ENCODE results near the gene MCC. TPM values are rescaled to one million over a fixed set of nuclear protein-coding genes. Genes with fewer than 3 reads are reported as not detected.

Gene MCC
- total RNA-seq, 2 experiments from 2014 or later: 0.25 TPM; not detected in 1

GRCh38 chr5:113048931-113049330 lies 439.3 kb downstream of the MCC start:
- Histone ChIP-seq H3K79me2 (ENCODE audit: insufficient read depth, low read depth, low read length) (no peaks in the 10 kb centered on the region), H3K36me3 (ENCODE audit: insufficient read depth, low read length) (no peaks in the 10 kb centered on the region), H3K27ac (ENCODE audit: low read depth, low read length, poor library complexity, severe bottlenecking) (no peak overlapping the region), H3K4me1 (ENCODE audit: insufficient read depth, low read length, poor library complexity, severe bottlenecking) (peaks cover 23% of the 10 kb centered on the region), H3K4me3 (ENCODE audit: low read depth, low read length, poor library complexity, severe bottlenecking) (no peak overlapping the region), H3K9me3 (ENCODE audit: low read length) (no peaks in the 10 kb centered on the region), H3K4me2 (ENCODE audit: low read length) (0 out of 2 replicates have a peak overlapping the region, but pooled peaks have one; percentile 66), H3K9me2 (ENCODE audit: insufficient read depth, low read length) (no peaks in the 10 kb centered on the region), H2AFZ (ENCODE audit: low read length) (no peak overlapping the region), H4K20me1 (ENCODE audit: insufficient read depth, low read length) (no peaks in the 10 kb centered on the region)
- intact Hi-C loops (cut with micrococcal nuclease; ENCODE audit: unreplicated experiment): loop anchor here (5.0 kb wide), 1 partner anchor 463 kb away; the partner anchor contains the start of gene YTHDC2
- no peak for DNase-seq (ENCODE audit: low spot score)
- TF ChIP-seq CTCF (conservative IDR thresholded peaks at IDR 0.05; ENCODE audit: low read length): no peak
- TF ChIP-seq EZH2phosphoT487 (IDR thresholded peaks at IDR 0.05; ENCODE audit: borderline replicate concordance, low read depth, low read length): no peak
- POLR2A ChIA-PET: no interaction called here
- BruUV-seq (replicated peaks): no TSS peak
- CTCF ChIA-PET (ENCODE audit: unreplicated experiment): interaction anchor here (0.8 kb wide), 1 partner anchor 10 kb away, joined by 3 read pairs; no protein-coding TSS in a partner anchor

- peak overlapping the region; percentile 58 for H3K27ac ChIP-seq (ENCODE audit: low read depth, low read length, poor library complexity, severe bottlenecking)
- H3K9me2 ChIP-seq (ENCODE audit: insufficient read depth, low read length): no peaks in the 10 kb centered on the region
- H3K4me2 ChIP-seq (ENCODE audit: low read length): peak overlapping the region; percentile 66
- no peaks in the 10 kb centered on the region for H4K20me1 ChIP-seq (ENCODE audit: insufficient read depth, low read length)
- no TSS peak for BruUV-seq (replicated peaks)
- ChIA-PET POLR2A (interaction anchor here (0.6 to 1.6 kb wide), 9 partner anchors 9 to 1298 kb away, joined by 3 to 5 read pairs (median 3); no protein-coding TSS in a partner anchor), CTCF (ENCODE audit: unreplicated experiment) (interaction anchor here (0.8 kb wide), 1 partner anchor 9 kb away, joined by 3 read pairs; no protein-coding TSS in a partner anchor)
- H3K9me3 ChIP-seq (ENCODE audit: low read length): no peaks in the 10 kb centered on the region
- H3K4me3 ChIP-seq (ENCODE audit: low read depth, low read length, poor library complexity, severe bottlenecking): peak overlapping the region; percentile 56
- H3K4me1 ChIP-seq (ENCODE audit: insufficient read depth, low read length, poor library complexity, severe bottlenecking): peaks cover 23% of the 10 kb centered on the region
- intact Hi-C loops (cut with micrococcal nuclease; ENCODE audit: unreplicated experiment): loop anchor here (5.0 kb wide), 1 partner anchor 464 kb away; the partner anchor contains the start of gene YTHDC2
- H3K79me2 ChIP-seq (ENCODE audit: insufficient read depth, low read depth, low read length): no peaks in the 10 kb centered on the region
- TF ChIP-seq CTCF (conservative IDR thresholded peaks at IDR 0.05; ENCODE audit: low read length): no peak; the same call in 1 of the 2 replicates
- no peaks in the 10 kb centered on the region for H3K36me3 ChIP-seq (ENCODE audit: insufficient read depth, low read length)
- peak overlapping the region; percentile 82 for H2AFZ ChIP-seq (ENCODE audit: low read length)
- DNase-seq (ENCODE audit: low spot score): peak; percentile 69
Measured at GRCh38 chr5:113047733-113048652, 440.3 kb downstream of the MCC start.
